Testis (tissue), 3 donors: ENCODE results near the gene CETN3. TPM values are rescaled to one million over a fixed set of nuclear protein-coding genes. Genes with fewer than 3 reads are reported as not detected.
"Not testable (repeated sequence)": the region's sequence is repeated elsewhere in the genome, so short reads cannot be mapped to it uniquely, and the experiment has no call there.

Source experiments
- DNase-seq: peaks from one replicate; pipeline ENCODE4 v3.0.0-alpha.2; 2019
- H3K27ac ChIP-seq, 2 donors: fragments of 200-600 bp; sonication (generic); one replicate each; pipeline ENCODE4 v1.5.1; 2019
- H3K27me3 ChIP-seq: fragments of 200-600 bp; sonication (generic); one replicate; pipeline ENCODE4 v1.5.1; 2019
- H3K36me3 ChIP-seq: fragments of 200-600 bp; sonication (generic); one replicate; pipeline ENCODE4 v1.5.1; 2017; ENCODE audit warnings: low read depth; ENCODE audit errors: missing control alignments
- H3K4me1 ChIP-seq: fragments of 200-600 bp; sonication (generic); one replicate; pipeline ENCODE4 v1.5.1; 2019
- H3K4me3 ChIP-seq, 2 donors: fragments of 200-600 bp; sonication (generic); one replicate each; pipeline ENCODE4 v1.5.1; 2017 to 2019
- H3K9me3 ChIP-seq: fragments of 200-600 bp; sonication (generic); one replicate; pipeline ENCODE4 v1.5.1; 2017
- POLR2A ChIP-seq: fragments of 450-650 bp; IDR thresholded peaks from one replicate; pipeline ENCODE4 v1.6.1; 2017; ENCODE audit warnings: antibody characterized with exemption, mild to moderate bottlenecking, moderate library complexity
- WGBS, 2 donors: methylation state at CpG; one replicate each; pipeline ENCODE4 v1.1.5; 2018; 5-methylcytosine and 5-hydroxymethylcytosine counted together
- intact Hi-C: fragments of 100-400 bp; cut with DNase I; formaldehyde crosslinking; loops from one replicate; pipeline ENCODE4 v1.15.1; 2023; ENCODE audit warnings: low total_unique reads
- polyA plus RNA-seq: library from polyadenylated mRNA; stranded (reverse); fragments of 350-450 nt; fragmentation: Illumina TruSeq; extraction: RNeasy Lipid Tissue Mini Kit (QIAGEN cat#74804); gene quantifications from one replicate; pipeline ENCODE4 v1.2.3, GENCODE V29; 2014; ENCODE audit warnings: low read depth, low replicate concordance; ENCODE audit not compliant: insufficient read depth
- total RNA-seq, 2 donors: library from RNA; depleted of rRNA; stranded (reverse); fragments of >200 nt; gene quantifications; one replicate each; pipeline ENCODE4 v1.2.3, GENCODE V29; 2016
- TF ChIP-seq, protein P1 (sequence below), 3 experiments: fragments of 450-650 bp in 2 of 3; fragments of 200-600 bp in 1 of 3; sonication (generic) in 1 of 3; IDR thresholded peaks; one replicate each; pipeline ENCODE4 v1.5.1; 2016 to 2019; ENCODE audit warnings: antibody characterized with exemption in 3 of 3, mild to moderate bottlenecking in 2 of 3, moderate library complexity in 1 of 3

CETN3 gene
- total and polyA plus RNA-seq, 3 donors from 2014 or later, result 56.7 to 353 (median 60.9) TPM

DNA sequence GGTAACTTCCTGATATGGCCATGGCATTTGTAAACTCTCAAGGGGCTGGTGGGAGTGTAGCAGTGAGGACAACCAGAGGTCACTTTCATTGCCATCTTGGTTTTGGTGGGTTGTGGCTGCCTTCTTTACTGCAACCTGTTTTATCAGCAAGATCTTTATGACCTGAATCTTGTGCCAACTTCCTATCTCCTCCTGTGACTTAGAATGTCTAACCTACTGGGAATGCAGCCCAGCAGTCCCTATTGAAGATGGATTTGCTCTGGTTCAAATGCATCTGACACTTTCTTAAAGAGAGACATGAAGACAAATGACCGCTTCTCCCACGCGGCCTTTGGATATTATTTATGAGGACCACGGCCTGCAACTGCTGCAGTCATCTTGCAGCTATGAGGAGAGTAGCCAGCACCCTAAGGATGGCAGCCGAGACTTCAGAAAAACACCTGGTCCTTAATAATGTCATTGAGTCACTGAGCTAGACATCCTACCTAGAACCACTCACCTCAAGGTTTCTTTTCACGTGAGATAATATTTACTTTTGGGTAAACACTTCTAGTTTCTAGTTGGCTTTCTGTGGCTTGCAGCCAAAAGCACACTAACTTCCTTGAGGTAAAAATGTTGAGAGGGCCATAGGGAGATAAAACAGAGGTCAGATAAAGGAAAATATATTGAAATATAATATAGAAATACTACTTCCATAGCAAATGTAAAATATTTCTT lies 28.2 kb downstream of the CETN3 start:
- H3K4me3 ChIP-seq, result no peak overlapping the region
- no peak for DNase-seq
- WGBS, 2 donors, result 75 to 78% methylated on average over 6 of the region's 6 CpGs
- no peaks in the 10 kb centered on the region for H3K9me3 ChIP-seq
- no peak overlapping the region for H3K27ac ChIP-seq
- TF ChIP-seq, protein P1, sequence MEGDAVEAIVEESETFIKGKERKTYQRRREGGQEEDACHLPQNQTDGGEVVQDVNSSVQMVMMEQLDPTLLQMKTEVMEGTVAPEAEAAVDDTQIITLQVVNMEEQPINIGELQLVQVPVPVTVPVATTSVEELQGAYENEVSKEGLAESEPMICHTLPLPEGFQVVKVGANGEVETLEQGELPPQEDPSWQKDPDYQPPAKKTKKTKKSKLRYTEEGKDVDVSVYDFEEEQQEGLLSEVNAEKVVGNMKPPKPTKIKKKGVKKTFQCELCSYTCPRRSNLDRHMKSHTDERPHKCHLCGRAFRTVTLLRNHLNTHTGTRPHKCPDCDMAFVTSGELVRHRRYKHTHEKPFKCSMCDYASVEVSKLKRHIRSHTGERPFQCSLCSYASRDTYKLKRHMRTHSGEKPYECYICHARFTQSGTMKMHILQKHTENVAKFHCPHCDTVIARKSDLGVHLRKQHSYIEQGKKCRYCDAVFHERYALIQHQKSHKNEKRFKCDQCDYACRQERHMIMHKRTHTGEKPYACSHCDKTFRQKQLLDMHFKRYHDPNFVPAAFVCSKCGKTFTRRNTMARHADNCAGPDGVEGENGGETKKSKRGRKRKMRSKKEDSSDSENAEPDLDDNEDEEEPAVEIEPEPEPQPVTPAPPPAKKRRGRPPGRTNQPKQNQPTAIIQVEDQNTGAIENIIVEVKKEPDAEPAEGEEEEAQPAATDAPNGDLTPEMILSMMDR (IDR thresholded peaks at IDR 0.05), result no peak
- TF ChIP-seq POLR2A, result no peak
- H3K36me3 ChIP-seq, result no peaks in the 10 kb centered on the region
- no peaks in the 10 kb centered on the region for H3K27me3 ChIP-seq
- H3K4me1 ChIP-seq, result no peaks in the 10 kb centered on the region
- intact Hi-C loops, result no loop called here

DNA sequence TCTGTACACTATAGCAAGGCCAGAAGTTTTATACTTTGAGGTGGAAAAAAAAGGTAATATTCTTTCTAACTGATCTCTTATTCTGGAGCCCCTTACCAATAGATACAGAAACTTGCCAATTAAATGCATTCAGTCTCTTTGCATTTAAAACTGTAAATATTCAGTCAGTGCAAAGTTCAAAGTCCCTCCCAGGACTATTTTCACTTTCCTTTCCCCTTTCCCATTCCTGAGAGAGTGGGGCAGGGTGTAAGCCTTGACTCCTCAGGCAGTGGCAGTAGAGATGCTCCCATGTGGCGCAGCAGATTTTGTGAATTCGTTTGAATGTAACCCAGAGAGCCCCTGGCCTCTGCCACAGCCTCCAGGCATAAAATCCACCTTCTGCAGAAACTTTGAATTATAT lies 29.9 kb downstream of the CETN3 start:
- no peaks in the 10 kb centered on the region for H3K36me3 ChIP-seq
- TF ChIP-seq, protein P1 (IDR thresholded peaks at IDR 0.05), result no peak
- no peak for TF ChIP-seq POLR2A
- no peaks in the 10 kb centered on the region for H3K27me3 ChIP-seq
- H3K4me3 ChIP-seq, result no peak overlapping the region
- no peaks in the 10 kb centered on the region for H3K4me1 ChIP-seq
- H3K27ac ChIP-seq, result no peak overlapping the region
- 83 to 85% methylated on average over 2 of the region's 2 CpGs for WGBS, 2 donors
- H3K9me3 ChIP-seq, result no peaks in the 10 kb centered on the region
- intact Hi-C loops, result no loop called here
- DNase-seq, result no peak

DNA sequence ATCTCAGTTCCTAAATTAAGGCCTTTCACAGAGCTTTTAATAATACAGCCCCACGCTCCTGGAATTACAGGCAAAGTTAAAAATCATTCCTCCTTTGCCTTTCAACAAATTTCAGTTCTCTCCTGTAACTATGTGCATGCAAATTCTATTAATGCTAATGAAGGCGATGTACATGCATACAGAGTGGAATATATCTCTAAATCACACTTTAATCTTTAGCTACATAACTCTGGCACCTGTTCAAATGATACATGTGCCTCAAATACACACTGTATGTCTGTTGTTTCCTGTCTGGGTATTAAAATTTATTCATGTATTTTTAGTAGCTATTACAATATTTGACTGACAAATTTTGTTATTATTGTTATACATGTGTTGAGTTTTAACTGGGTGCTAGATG lies 30.8 kb downstream of the CETN3 start:
- Histone ChIP-seq H3K4me1 (no peaks in the 10 kb centered on the region), H3K27ac (no peak overlapping the region), H3K9me3 (no peaks in the 10 kb centered on the region), H3K4me3 (no peak overlapping the region), H3K27me3 (no peaks in the 10 kb centered on the region), H3K36me3 (no peaks in the 10 kb centered on the region)
- no peak for TF ChIP-seq POLR2A
- TF ChIP-seq, protein P1 (IDR thresholded peaks at IDR 0.05), result no peak
- intact Hi-C loops, result no loop called here
- DNase-seq, result no peak
- WGBS, 2 donors, result 88 to 90% methylated on average over 2 of the region's 2 CpGs

DNA sequence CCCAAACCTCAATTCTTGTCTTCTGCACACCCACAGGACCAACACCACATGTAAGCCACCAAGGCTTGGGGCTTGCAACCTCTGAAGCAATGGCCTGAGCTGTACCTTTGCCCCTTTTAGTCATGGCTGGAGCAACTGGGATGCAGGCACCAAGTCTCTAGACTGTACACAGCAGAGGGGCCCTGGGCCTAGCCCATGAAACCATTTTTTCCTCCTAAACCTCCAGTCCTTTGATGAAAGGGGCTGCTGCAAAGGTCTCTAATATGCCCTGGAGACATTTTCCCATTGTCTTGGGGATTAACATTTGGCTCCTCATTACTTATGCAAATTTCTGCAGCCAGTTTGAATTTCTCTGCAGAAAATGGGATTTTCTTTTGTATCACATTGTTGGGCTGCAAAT lies 38.3 kb downstream of the CETN3 start:
- DNase-seq, H3K27ac ChIP-seq, H3K4me3 ChIP-seq, H3K4me1 ChIP-seq, H3K9me3 ChIP-seq, H3K36me3 ChIP-seq, intact Hi-C loops, H3K27me3 ChIP-seq: not testable (repeated sequence)

DNA sequence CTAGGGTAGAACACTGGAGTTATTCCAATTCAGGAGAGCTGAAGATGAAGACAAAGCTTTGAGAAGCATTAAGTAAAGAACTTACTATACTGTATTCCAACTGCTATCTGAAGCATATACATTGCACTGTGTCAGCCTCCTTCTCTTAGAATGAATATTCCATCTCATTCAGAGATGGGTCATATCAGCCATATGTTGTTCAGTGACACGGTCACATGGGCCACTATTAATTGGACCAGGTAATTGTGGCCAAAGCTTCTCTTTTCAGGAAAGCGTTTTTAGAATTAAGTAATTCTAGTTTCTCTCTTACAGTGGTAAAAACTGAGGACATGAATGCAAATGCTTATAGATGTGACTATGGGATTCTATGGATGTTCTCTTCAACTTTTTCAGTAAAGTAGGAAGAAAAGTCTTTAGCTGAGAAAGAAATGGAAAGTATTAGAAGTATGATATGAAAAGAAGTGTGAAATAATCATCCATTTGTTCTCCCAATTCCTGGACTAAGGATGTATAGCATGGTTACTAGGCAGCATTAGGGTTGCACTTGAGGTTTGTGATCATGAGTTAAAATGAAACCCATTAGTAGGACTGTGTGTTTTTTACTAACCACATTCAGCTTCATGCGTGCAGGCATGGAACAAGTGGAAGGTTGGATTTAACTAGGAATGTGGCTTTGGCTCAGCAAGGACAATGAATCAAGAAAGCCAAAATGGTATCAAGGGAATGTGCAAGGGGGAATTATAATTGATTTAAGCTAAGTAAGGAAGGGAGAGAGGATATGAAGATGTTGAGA lies 40.9 kb downstream of the CETN3 start:
- H3K4me3 ChIP-seq, result no peak overlapping the region
- no peaks in the 10 kb centered on the region for H3K9me3 ChIP-seq
- intact Hi-C loops, result no loop called here
- H3K4me1 ChIP-seq, result no peaks in the 10 kb centered on the region
- 83 to 89% methylated on average over 3 of the region's 3 CpGs for WGBS, 2 donors
- TF ChIP-seq, protein P1 (IDR thresholded peaks at IDR 0.05), result no peak
- no peak for TF ChIP-seq POLR2A
- no peaks in the 10 kb centered on the region for H3K36me3 ChIP-seq
- H3K27me3 ChIP-seq, result no peaks in the 10 kb centered on the region
- no peak overlapping the region for H3K27ac ChIP-seq
- no peak for DNase-seq
